Heart right ventricle (tissue), 16 donors: ENCODE measurements around the gene ZNF200. TPM values are rescaled to one million over a fixed set of nuclear protein-coding genes. Genes with fewer than 3 reads are reported as not detected.
A peak's percentile ranks its signal among the peaks of the same experiment; 100 is the strongest.

Experiments
- ATAC-seq, 8 donors: fragments of 200-7000 bp; cut with Tn5 transposase; one replicate each; pipeline ENCODE4 v1.9.1; 2020; ENCODE audit warnings: mild to moderate bottlenecking in 8 of 8, moderate library complexity in 8 of 8, moderate number of reproducible peaks in 1 of 8
- DNase-seq, 2 donors: peaks; one replicate each; pipeline ENCODE4 v3.0.0-alpha.2; 2020
- H3K27ac ChIP-seq, 10 donors: fragments of 200-600 bp; sonication (generic) in 2 of 10; one replicate each; pipeline versions ENCODE4 v1.5.0 to v1.8.0; 2020 to 2022; ENCODE audit warnings: mild to moderate bottlenecking in 3 of 10
- H3K27me3 ChIP-seq, 7 donors: fragments of 200-600 bp; one replicate each; pipeline ENCODE4 v1.8.0; 2021 to 2022; ENCODE audit warnings: mild to moderate bottlenecking in 2 of 7
- H3K36me3 ChIP-seq, 9 donors: fragments of 200-600 bp; sonication (generic) in 1 of 9; one replicate each; pipeline versions ENCODE4 v1.5.0 to v1.8.0; 2020 to 2022; ENCODE audit warnings: mild to moderate bottlenecking in 2 of 9
- H3K4me1 ChIP-seq, 9 donors: fragments of 200-600 bp; sonication (generic) in 1 of 9; one replicate each; pipeline versions ENCODE4 v1.5.0 to v1.8.0; 2020 to 2022; ENCODE audit warnings: mild to moderate bottlenecking in 4 of 9
- H3K4me3 ChIP-seq, 10 donors: fragments of 200-600 bp; sonication (generic) in 2 of 10; one replicate each; pipeline versions ENCODE4 v1.5.0 to v1.8.0; 2020 to 2022; ENCODE audit warnings: mild to moderate bottlenecking in 7 of 10, moderate library complexity in 2 of 10
- H3K9me3 ChIP-seq, 11 donors: fragments of 200-600 bp in 10 of 11; sonication (generic) in 2 of 11; one replicate each; pipeline versions ENCODE4 v1.5.0 to v1.8.0; 2013 to 2022; ENCODE audit warnings: mild to moderate bottlenecking in 2 of 11, control low read depth in 1 of 11, moderate library complexity in 1 of 11
- CTCF ChIP-seq, 9 donors: fragments of 200-600 bp; sonication (generic) in 2 of 9; IDR thresholded peaks; one replicate each; pipeline versions ENCODE4 v1.5.0 to v1.8.0; 2021 to 2022; ENCODE audit warnings: antibody characterized with exemption in 9 of 9, mild to moderate bottlenecking in 5 of 9, moderate library complexity in 1 of 9
- WGBS, 2 donors: extraction: QIAGEN DNeasy Blood & Tissue Kit; methylation state at CpG; one replicate each; pipeline ENCODE4 v1.1.7; 2013; ENCODE audit warnings: inconsistent platforms in 1 of 2; 5-methylcytosine and 5-hydroxymethylcytosine counted together
- intact Hi-C, 10 donors: fragments of 100-400 bp; cut with DNase I; formaldehyde crosslinking; loops; one replicate each; pipeline versions ENCODE4 v1.11.1 to v1.14.2; 2022
- polyA plus RNA-seq, 2 donors: library from polyadenylated mRNA; stranded (reverse); fragments of 200-250 nt; gene quantifications; one replicate each; pipeline ENCODE4 v1.2.3, GENCODE V29; 2013
- total RNA-seq, 10 donors: library from RNA; stranded (reverse); fragmentation: NEBNext Ultra II Directional in 3 of 10; extraction: Animal tissue kit (Norgen Biotek cat#: 25700) in 3 of 10; gene quantifications; one replicate each; pipeline versions ENCODE4 v1.2.1 to v1.2.4, GENCODE V29; 2021 to 2023
- donor health status: Arrhythmogenic right ventricular cardiomyopathy.
- donor health status: ischemic (EF 13 %, LVEDD 7.1; RV severe dilation, severe dysfunction).
- donor health status: healthy with polysubstance abuse.
- donor health status: DM: no; HTN: yes; CAD: no.
- donor health status: DM: no; HTN: no; CAD: no.
- donor health status: ischemic (EF 25% LVEDD 6.9; RV normal size, moderate dysfunction).
- donor health status: ischemic (EF 25% LVEDD 5.7; RV mildly dilated, moderate dysfunction).
- donor health status: healthy.
- donor health status: DM: yes; HTN: yes; CAD: no.
- donor health status: Ischemic cardiomyopathy.
- donor health status: ischemic (EF 35%, LVEDD 5.7; RV mildly dilated, moderate dysfunction).
- donor health status: nonischemic (EF 11% LVEDD 7.7; RV severe dilation, severe dysfunction).
- donor health status: DM: yes; HTN: yes; CAD: no.
- donor health status: PGD.
- donor health status: ischemic (EF 29% LVEDD 5.4; RV normal size, mild dysfunction).
- donor health status: nonischemic (EF 23%, LVEDD 6.1; RV moderate dilation, normal function).

Gene ZNF200
- total and polyA plus RNA-seq, 12 donors = 2.9 to 8.9 (median 5.9) TPM

GRCh38 chr16:3264137-3265036 lies 29.4 kb upstream of the ZNF200 start:
- WGBS, 2 donors = 1 to 2% methylated on average over 77 of the region's 77 CpGs
- H3K4me1 ChIP-seq = peaks cover 0 to 39% (median 14%) of the 10 kb centered on the region in 9 donors
- H3K9me3 ChIP-seq = peaks cover 0 to 55% (median 7%) of the 10 kb centered on the region in 11 donors
- peak overlapping the region; percentile 39 to 85 (median 77) for H3K4me3 ChIP-seq
- peak; percentile 96 to 98 for DNase-seq
- H3K27me3 ChIP-seq = no peaks in the 10 kb centered on the region
- peak overlapping the region; percentile 90 to 100 (median 99) for H3K27ac ChIP-seq
- peak; percentile 92 to 97 (median 96) for ATAC-seq
- TF ChIP-seq CTCF (IDR thresholded peaks at IDR 0.05) = peak in 6 of 9 donors; percentile 12 to 59 (median 42)
- intact Hi-C loops = loop anchor here in 7 of 10 donors (1.0 to 10.0 kb wide), 12 partner anchors 18 to 240 kb away; partner anchors contain the start of genes CLUAP1 (in 5 of the 7), ZNF263 (in 3 of the 7), TIGD7 (in 2 of the 7) and ZNF75A (in 2 of the 7)
- H3K36me3 ChIP-seq = peaks cover 0 to 37% (median 20%) of the 10 kb centered on the region in 9 donors

- H3K9me3 ChIP-seq = peaks cover 0 to 36% (median 0%) of the 10 kb centered on the region in 11 donors
- H3K27me3 ChIP-seq = peaks cover 0 to 6% (median 0%) of the 10 kb centered on the region in 7 donors
- 92 to 95% methylated on average over 4 of the region's 4 CpGs for WGBS, 2 donors
- DNase-seq = no peak
- peaks cover 0 to 57% (median 14%) of the 10 kb centered on the region in 9 donors for H3K4me1 ChIP-seq
- ATAC-seq = no peak
- peak overlapping the region in 1 of 10 donors; percentile 73 for H3K4me3 ChIP-seq
- intact Hi-C loops = loop anchor here in 7 of 10 donors (2.0 to 10.0 kb wide), 9 partner anchors 28 to 242 kb away; partner anchors contain the start of genes CLUAP1 (in 3 of the 7), TIGD7 (in 2 of the 7), ZNF75A (in 2 of the 7) and C16orf90 (in 1 of the 7)
- H3K36me3 ChIP-seq = peaks cover 0 to 21% (median 13%) of the 10 kb centered on the region in 9 donors
- TF ChIP-seq CTCF (IDR thresholded peaks at IDR 0.05) = no peak
- H3K27ac ChIP-seq = peak overlapping the region in 7 of 10 donors; percentile 98 to 100 (median 99)
Measured at GRCh38 chr16:3262517-3262916, 27.6 kb upstream of the ZNF200 start.

GRCh38 chr16:3259836-3260235 lies 24.9 kb upstream of the ZNF200 start:
- intact Hi-C loops = loop anchor here in 7 of 10 donors (5.0 to 10.0 kb wide), 7 partner anchors 47 to 245 kb away; partner anchors contain the start of genes CLUAP1 (in 3 of the 7), C16orf90 (in 1 of the 7), TIGD7 (in 1 of the 7) and ZNF75A (in 1 of the 7)
- Histone ChIP-seq H3K36me3 (no peaks in the 10 kb centered on the region), H3K4me3 (no peak overlapping the region), H3K27me3 (peaks cover 0 to 22% (median 0%) of the 10 kb centered on the region in 7 donors), H3K9me3 (peaks cover 0 to 11% (median 0%) of the 10 kb centered on the region in 11 donors), H3K4me1 (peaks cover 0 to 52% (median 5%) of the 10 kb centered on the region in 9 donors), H3K27ac (peak overlapping the region in 2 of 10 donors; percentile 58 to 89)
- ATAC-seq (no peak), DNase-seq (no peak)
- WGBS, 2 donors = 86 to 89% methylated on average over 8 of the region's 8 CpGs
- no peak for TF ChIP-seq CTCF (IDR thresholded peaks at IDR 0.05)

- ATAC-seq = peak in 2 of 8 donors; percentile 7 to 14
- no peak for TF ChIP-seq CTCF (IDR thresholded peaks at IDR 0.05)
- peaks cover 0 to 43% (median 0%) of the 10 kb centered on the region in 9 donors for H3K4me1 ChIP-seq
- intact Hi-C loops = no loop called here
- no peaks in the 10 kb centered on the region for H3K9me3 ChIP-seq
- H3K4me3 ChIP-seq = peak overlapping the region in 1 of 10 donors; percentile 52
- H3K27me3 ChIP-seq = peaks cover 0 to 28% (median 0%) of the 10 kb centered on the region in 7 donors
- peak overlapping the region in 2 of 10 donors; percentile 58 to 89 for H3K27ac ChIP-seq
- WGBS, 2 donors = 77 to 79% methylated on average over 9 of the region's 9 CpGs
- no peak for DNase-seq
- no peaks in the 10 kb centered on the region for H3K36me3 ChIP-seq
Measured at GRCh38 chr16:3256866-3257465, 22.0 kb upstream of the ZNF200 start.
